Suppressor macrophage (primary cell): ENCODE results near the gene OBSCN.

Experiments used
- DNase-seq, 4 experiments: peaks; one replicate each; pipeline ENCODE4 v3.0.0-alpha.2; 2020 to 2022

Gene OBSCN

GRCh38 chr1:228289996-228290881, 82.4 kb downstream of the OBSCN start:
- DNase-seq = no peak

- no peak for DNase-seq
Measured at GRCh38 chr1:228291906-228292608, 84.2 kb downstream of the OBSCN start.

DNA sequence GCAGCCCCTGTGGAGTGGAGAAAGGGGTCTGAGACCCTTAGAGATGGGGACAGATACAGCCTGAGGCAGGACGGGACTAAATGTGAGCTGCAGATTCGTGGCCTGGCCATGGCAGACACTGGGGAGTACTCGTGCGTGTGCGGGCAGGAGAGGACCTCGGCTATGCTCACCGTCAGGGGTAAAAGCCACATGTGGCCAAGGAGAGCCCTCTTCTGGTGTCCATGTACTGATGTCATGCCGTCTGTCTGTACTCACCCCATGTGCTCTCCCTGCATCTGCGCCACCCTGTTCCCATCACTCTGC, 84.7 kb downstream of the OBSCN start:
- DNase-seq = no peak

DNA sequence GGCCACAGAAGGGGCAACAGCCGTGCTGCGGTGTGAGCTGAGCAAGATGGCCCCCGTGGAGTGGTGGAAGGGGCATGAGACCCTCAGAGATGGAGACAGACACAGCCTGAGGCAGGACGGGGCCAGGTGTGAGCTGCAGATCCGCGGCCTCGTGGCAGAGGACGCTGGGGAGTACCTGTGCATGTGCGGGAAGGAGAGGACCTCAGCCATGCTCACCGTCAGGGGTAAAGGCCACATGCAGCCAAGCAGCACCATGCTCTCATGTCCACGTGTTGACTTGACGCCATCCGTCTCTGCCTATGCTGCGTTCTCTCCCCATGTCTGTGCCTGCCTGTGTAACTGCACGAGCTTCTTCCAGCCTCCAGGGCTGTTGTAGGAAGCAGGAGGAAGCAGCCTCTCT, 85.5 kb downstream of the OBSCN start:
- DNase-seq = no peak

GRCh38 chr1:228293816-228294500, 86.1 kb downstream of the OBSCN start:
- DNase-seq = no peak

GRCh38 chr1:228294717-228295116, 86.9 kb downstream of the OBSCN start:
- DNase-seq = no peak

GRCh38 chr1:228295201-228295600, 87.4 kb downstream of the OBSCN start:
- DNase-seq = no peak

DNA sequence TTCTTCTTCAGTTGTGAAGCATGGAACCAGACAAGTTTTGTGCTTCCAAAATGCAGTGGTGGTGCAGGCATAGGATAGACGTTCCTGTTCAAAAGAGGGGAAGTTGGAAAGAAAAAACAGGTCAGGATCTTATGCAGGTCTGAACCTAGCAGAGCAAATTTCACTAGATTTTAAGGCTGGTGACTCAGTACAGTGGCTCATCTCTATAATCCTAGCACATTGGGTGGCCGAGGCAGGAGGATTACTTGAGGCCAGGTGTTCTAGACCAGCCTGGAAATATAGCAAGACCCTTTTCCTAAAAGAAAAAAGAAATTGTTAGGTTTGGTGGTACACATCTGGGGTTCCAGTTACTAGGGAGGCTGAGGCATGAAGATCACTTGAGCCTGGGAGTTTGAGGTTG, 88.1 kb downstream of the OBSCN start:
- DNase-seq = no peak

GRCh38 chr1:228297242-228297641, 89.4 kb downstream of the OBSCN start:
- DNase-seq = no peak

DNA sequence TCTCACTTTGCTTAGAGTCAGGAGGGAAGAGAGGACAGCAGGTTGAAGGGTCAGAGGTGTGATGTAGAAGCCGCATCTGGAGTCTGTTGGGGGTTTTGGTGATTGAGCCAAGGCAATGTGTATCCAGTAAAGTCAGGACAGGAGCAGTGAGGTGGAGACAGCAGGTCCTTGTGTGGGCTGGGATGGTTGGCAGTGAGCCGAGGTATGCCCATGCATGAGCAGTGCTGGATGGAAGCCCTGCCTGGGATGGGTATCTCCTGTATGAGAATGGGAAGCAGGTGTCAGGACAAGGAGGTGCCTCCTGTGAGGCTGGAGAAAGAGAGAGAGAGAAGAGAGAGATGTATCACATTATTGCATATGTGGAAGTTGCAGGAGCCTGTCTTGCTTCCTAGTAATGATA, 90.0 kb downstream of the OBSCN start:
- no peak for DNase-seq

DNA sequence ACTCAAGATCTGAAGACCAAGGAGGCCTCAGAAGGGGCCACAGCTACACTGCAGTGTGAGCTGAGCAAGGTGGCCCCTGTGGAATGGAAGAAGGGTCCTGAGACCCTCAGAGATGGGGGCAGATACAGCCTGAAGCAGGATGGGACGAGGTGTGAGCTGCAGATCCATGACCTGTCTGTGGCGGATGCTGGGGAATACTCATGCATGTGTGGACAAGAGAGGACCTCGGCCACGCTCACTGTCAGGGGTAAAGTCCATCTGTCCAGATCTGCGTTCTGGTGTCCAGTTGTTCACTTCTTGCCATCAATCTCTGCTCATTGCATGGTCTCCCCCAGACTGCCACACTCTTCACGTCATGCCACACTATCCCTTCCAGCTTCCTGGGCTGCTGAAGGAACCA, 90.6 kb downstream of the OBSCN start:
- DNase-seq = no peak

DNA sequence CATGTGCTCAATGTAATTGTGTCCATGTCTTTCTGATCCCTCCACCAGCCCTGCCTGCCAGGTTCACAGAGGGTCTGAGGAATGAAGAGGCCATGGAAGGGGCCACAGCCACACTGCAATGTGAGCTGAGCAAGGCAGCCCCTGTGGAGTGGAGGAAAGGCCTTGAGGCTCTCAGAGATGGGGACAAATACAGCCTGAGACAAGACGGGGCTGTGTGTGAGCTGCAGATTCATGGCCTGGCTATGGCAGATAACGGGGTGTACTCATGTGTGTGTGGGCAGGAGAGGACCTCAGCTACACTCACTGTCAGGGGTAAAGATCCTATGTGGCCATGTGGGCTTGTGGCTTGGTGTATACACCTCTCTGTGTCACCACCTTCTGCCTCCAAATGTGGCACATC, 91.4 kb downstream of the OBSCN start:
- DNase-seq = no peak

- no peak for DNase-seq
Measured at GRCh38 chr1:228299901-228300300, 92.1 kb downstream of the OBSCN start.

DNA sequence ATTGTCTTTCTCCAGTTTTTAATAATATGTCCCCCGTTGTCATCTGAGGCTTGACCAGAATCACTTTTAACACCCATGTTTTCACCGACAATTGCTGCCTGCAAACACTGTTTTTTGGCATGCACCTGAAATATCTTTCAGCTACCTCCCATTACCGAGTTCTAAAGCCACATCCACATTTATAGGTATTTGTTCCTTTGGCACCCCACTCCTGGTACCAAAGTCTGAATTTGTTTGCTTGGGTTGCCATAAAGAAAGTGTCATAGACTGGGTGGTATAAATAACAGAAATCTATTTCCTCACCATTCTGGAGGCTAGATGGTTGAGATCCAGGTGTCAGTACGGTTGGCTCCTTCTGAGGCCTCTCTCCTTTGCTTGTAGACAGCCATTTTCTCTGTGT, 94.2 kb downstream of the OBSCN start:
- no peak for DNase-seq

GRCh38 chr1:228303596-228303995, 95.8 kb downstream of the OBSCN start:
- DNase-seq = no peak

DNA sequence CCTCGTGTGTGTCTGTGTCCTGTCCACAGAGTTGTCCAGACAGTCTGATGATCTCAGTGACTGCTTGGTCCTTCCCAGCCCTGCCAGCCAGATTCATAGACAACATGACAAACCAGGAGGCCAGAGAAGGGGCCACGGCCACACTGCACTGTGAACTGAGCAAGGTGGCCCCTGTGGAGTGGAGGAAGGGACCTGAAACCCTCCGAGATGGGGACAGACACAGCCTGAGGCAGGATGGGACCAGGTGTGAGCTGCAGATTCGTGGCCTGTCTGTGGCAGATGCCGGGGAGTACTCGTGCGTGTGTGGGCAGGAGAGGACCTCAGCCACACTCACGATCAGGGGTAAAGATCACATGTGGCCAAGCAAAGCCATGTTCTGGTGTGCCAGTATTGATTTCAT, 96.4 kb downstream of the OBSCN start:
- no peak for DNase-seq

DNA sequence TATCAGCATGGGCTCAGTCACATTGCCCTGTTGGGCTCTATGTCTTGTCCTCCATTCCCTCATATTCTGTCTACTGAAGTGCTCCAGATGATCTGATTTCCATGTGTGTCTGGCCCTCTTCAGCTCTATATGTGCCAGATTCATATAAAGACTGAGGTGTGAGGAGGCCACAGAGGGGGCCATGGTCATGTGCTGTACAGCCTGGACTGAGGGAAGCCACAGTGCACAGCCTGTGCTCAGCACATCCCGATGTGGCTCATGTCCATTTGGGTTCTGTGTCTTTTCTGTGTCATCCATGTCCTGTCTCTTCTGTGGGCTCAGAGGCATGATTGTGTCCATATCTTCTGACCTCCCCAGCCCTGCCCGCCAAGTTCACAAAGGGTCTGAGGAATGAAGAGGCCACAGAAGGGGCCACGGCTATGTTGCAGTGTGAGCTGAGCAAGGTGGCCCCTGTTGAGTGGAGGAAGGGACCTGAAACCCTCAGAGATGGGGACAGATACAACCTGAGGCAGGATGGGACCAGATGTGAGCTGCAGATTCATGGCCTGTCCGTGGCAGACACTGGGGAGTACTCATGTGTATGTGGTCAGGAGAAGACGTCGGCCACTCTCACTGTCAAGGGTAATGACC, 97.0 kb downstream of the OBSCN start:
- no peak for DNase-seq

- DNase-seq = no peak
Measured at GRCh38 chr1:228305721-228306152, 97.9 kb downstream of the OBSCN start.

- DNase-seq = no peak
Measured at GRCh38 chr1:228306275-228307217, 98.7 kb downstream of the OBSCN start.

DNA sequence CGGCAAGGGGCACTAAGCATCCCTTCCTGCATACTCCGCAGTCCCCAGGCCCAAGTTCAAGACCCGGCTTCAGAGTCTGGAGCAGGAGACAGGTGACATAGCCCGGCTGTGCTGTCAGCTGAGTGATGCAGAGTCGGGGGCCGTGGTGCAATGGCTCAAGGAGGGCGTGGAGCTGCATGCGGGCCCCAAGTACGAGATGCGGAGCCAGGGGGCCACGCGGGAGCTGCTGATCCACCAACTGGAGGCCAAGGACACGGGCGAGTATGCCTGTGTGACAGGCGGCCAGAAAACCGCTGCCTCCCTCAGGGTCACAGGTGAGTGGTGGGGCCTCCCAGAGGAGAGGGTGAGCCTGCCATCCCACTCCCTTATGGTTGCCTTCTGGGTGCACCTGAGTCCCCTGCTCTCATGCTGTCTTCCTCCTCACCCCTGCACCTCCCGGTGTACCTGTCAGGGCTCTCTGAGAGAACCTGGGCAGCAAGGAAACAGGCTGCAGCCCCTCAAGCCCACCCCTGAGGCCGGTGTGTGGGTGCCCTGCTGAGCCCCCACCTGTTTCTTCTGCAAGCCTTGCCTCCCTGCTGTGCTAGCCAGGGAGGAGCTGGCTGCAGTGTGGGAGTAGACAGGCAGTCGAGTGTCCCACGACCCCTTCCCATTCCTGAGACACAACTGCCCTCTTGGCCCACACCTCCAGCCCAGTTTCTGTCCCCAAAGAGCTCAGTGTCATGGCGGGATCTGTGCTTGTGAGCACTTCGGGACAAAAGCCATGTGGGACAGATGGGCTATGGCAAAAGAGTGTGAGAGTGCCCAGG, 99.6 kb downstream of the OBSCN start:
- no peak for DNase-seq

GRCh38 chr1:228308085-228308601, 100.3 kb downstream of the OBSCN start:
- no peak for DNase-seq
